ENCODE results near the gene CSK.

- TF ChIP-seq CTCF (conservative IDR thresholded peaks at IDR 0.05; ENCODE audit: low read depth, low read length) (no peak), EZH2 (IDR thresholded peaks at IDR 0.05; ENCODE audit: borderline replicate concordance, low read depth, low read length, poor library complexity, severe bottlenecking) (no peak)
Observed at GRCh38 chr15:74793135-74794028, 11.5 kb downstream of the CSK start.
